H1 (cell line): ENCODE data around the gene CEBPB. TPM values are rescaled to one million over a fixed set of nuclear protein-coding genes. Genes with fewer than 3 reads are reported as not detected.

ENCODE experiments used
- BACH1 ChIP-seq: IDR thresholded peaks from 2 replicates; pipeline ENCODE4 v1.6.1; 2012; ENCODE audit warnings: low read length, improper control_type of control experiment
- CEBPB ChIP-seq: IDR thresholded peaks from 2 replicates; pipeline ENCODE4 v1.6.1; 2012; ENCODE audit warnings: low read depth, low read length
- FOSL1 ChIP-seq: IDR thresholded peaks from 2 replicates; pipeline ENCODE4 v1.6.1; 2011; ENCODE audit warnings: mild to moderate bottlenecking, low read depth, low read length, moderate library complexity; ENCODE audit not compliant: insufficient read depth
- GABPA ChIP-seq: IDR thresholded peaks from 2 replicates; pipeline ENCODE4 v1.6.1; 2011; ENCODE audit warnings: mild to moderate bottlenecking, low read length, moderate library complexity, borderline replicate concordance; ENCODE audit not compliant: insufficient read depth
- MAFK ChIP-seq: IDR thresholded peaks from 2 replicates; pipeline ENCODE4 v1.6.1; 2012; ENCODE audit warnings: low read depth, mild to moderate bottlenecking, improper control_type of control experiment, low read length
- NRF1 ChIP-seq: IDR thresholded peaks from 2 replicates; pipeline ENCODE4 v1.6.1; 2011; ENCODE audit warnings: mild to moderate bottlenecking, low read depth, low read length, improper control_type of control experiment
- POU5F1 ChIP-seq: IDR thresholded peaks from 2 replicates; pipeline ENCODE4 v1.6.1; 2011; ENCODE audit warnings: low read depth, mild to moderate bottlenecking, low read length, moderate library complexity
- SIN3A ChIP-seq, 2 experiments: IDR thresholded peaks in 1 of 2; conservative IDR thresholded peaks in 1 of 2; 2 replicates each; pipeline ENCODE4 v1.6.1; 2011 to 2012; ENCODE audit warnings: low read length in 2 of 2, improper control_type of control experiment in 1 of 2, low read depth in 1 of 2, mild to moderate bottlenecking in 1 of 2
- ZNF274 ChIP-seq: IDR thresholded peaks from 2 replicates; pipeline ENCODE4 v1.7.0; 2012; ENCODE audit warnings: low read length, borderline replicate concordance; ENCODE audit errors: extremely low read depth
- polyA plus RNA-seq, 7 experiments: library from polyadenylated mRNA; depleted of rRNA in 3 of 7; stranded (reverse) in 5 of 7; unstranded in 2 of 7; fragments of >200 nt in 5 of 7; fragments of 200-250 nt in 2 of 7; gene quantifications; 1 replicate in 5 of 7; 2 replicates in 1 of 7; 4 replicates in 1 of 7; pipeline versions ENCODE4 v1.2.1 to v1.2.3, GENCODE V29; 2011 to 2013; ENCODE audit warnings: missing spikeins in 2 of 7, mixed read lengths in 2 of 7
- total RNA-seq: library from RNA; stranded (reverse); fragmentation: NEBNext Ultra II Directional; extraction: Animal tissue kit (Norgen Biotek cat#: 25700); gene quantifications from 2 replicates; pipeline ENCODE4 v1.2.1, GENCODE V29; 2021
- TF ChIP-seq, protein P1 (sequence below): fragments of 300-600 bp; sonication (generic); IDR thresholded peaks from 2 replicates; pipeline ENCODE4 v1.7.1; 2012; ENCODE audit warnings: low read length, moderate library complexity, mild to moderate bottlenecking, inconsistent platforms; ENCODE audit not compliant: insufficient replicate concordance

The CEBPB gene
- total and polyA plus RNA-seq, 2 of the 8 experiments (the other 6 are each of a cell fraction or from before 2014, with no cell fraction given): 7.1 to 24.1 TPM

DNA sequence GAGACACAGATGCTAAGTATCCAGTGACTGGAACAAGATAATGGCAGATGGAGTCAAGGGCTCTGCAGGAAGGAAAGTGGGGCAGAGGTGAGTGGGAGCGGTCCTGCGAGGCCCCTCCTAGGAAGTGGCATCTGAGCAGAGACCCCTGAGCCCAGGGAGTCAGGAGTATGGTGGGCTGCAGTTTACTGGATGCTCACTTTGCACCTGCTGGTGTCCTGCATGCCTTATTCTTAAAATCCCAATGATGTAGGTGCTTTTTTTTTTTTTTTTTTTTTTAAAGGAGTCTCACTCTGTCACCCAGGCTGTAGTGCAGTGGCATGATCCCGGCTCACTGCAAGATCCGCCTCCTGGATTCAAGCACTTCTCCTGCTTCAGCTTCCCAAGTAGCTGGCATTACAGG, 5.6 kb downstream of the CEBPB start (continued):
- TF ChIP-seq, protein P1, sequence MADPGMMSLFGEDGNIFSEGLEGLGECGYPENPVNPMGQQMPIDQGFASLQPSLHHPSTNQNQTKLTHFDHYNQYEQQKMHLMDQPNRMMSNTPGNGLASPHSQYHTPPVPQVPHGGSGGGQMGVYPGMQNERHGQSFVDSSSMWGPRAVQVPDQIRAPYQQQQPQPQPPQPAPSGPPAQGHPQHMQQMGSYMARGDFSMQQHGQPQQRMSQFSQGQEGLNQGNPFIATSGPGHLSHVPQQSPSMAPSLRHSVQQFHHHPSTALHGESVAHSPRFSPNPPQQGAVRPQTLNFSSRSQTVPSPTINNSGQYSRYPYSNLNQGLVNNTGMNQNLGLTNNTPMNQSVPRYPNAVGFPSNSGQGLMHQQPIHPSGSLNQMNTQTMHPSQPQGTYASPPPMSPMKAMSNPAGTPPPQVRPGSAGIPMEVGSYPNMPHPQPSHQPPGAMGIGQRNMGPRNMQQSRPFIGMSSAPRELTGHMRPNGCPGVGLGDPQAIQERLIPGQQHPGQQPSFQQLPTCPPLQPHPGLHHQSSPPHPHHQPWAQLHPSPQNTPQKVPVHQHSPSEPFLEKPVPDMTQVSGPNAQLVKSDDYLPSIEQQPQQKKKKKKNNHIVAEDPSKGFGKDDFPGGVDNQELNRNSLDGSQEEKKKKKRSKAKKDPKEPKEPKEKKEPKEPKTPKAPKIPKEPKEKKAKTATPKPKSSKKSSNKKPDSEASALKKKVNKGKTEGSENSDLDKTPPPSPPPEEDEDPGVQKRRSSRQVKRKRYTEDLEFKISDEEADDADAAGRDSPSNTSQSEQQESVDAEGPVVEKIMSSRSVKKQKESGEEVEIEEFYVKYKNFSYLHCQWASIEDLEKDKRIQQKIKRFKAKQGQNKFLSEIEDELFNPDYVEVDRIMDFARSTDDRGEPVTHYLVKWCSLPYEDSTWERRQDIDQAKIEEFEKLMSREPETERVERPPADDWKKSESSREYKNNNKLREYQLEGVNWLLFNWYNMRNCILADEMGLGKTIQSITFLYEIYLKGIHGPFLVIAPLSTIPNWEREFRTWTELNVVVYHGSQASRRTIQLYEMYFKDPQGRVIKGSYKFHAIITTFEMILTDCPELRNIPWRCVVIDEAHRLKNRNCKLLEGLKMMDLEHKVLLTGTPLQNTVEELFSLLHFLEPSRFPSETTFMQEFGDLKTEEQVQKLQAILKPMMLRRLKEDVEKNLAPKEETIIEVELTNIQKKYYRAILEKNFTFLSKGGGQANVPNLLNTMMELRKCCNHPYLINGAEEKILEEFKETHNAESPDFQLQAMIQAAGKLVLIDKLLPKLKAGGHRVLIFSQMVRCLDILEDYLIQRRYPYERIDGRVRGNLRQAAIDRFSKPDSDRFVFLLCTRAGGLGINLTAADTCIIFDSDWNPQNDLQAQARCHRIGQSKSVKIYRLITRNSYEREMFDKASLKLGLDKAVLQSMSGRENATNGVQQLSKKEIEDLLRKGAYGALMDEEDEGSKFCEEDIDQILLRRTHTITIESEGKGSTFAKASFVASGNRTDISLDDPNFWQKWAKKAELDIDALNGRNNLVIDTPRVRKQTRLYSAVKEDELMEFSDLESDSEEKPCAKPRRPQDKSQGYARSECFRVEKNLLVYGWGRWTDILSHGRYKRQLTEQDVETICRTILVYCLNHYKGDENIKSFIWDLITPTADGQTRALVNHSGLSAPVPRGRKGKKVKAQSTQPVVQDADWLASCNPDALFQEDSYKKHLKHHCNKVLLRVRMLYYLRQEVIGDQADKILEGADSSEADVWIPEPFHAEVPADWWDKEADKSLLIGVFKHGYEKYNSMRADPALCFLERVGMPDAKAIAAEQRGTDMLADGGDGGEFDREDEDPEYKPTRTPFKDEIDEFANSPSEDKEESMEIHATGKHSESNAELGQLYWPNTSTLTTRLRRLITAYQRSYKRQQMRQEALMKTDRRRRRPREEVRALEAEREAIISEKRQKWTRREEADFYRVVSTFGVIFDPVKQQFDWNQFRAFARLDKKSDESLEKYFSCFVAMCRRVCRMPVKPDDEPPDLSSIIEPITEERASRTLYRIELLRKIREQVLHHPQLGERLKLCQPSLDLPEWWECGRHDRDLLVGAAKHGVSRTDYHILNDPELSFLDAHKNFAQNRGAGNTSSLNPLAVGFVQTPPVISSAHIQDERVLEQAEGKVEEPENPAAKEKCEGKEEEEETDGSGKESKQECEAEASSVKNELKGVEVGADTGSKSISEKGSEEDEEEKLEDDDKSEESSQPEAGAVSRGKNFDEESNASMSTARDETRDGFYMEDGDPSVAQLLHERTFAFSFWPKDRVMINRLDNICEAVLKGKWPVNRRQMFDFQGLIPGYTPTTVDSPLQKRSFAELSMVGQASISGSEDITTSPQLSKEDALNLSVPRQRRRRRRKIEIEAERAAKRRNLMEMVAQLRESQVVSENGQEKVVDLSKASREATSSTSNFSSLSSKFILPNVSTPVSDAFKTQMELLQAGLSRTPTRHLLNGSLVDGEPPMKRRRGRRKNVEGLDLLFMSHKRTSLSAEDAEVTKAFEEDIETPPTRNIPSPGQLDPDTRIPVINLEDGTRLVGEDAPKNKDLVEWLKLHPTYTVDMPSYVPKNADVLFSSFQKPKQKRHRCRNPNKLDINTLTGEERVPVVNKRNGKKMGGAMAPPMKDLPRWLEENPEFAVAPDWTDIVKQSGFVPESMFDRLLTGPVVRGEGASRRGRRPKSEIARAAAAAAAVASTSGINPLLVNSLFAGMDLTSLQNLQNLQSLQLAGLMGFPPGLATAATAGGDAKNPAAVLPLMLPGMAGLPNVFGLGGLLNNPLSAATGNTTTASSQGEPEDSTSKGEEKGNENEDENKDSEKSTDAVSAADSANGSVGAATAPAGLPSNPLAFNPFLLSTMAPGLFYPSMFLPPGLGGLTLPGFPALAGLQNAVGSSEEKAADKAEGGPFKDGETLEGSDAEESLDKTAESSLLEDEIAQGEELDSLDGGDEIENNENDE: no peak
- TF ChIP-seq ZNF274 (no peak), MAFK (no peak), FOSL1 (no peak), NRF1 (no peak), BACH1 (no peak), CEBPB (no peak), SIN3A (conservative IDR thresholded peaks at IDR 0.05 in 1 of 2, IDR thresholded peaks at IDR 0.05 in 1 of 2; ENCODE audit: low read depth in 1 of 2, low read length in 2 of 2) (no peak), GABPA (no peak), POU5F1 (no peak)
